VCaP (cell line): ENCODE measurements around the gene SVOP.
"Not testable (repeated sequence)": the region's sequence is repeated elsewhere in the genome, so short reads cannot be mapped to it uniquely, and the experiment has no call there.

ENCODE experiments used
- H3K27ac ChIP-seq: fragments of 450-650 bp; 2 replicates; pipeline ENCODE4 v1.5.1; 2017
- CTCF ChIP-seq: fragments of 450-650 bp; conservative IDR thresholded peaks from 2 replicates; pipeline ENCODE4 v1.5.1; 2017; ENCODE audit warnings: mild to moderate bottlenecking, moderate library complexity

SVOP gene

GRCh38 chr12:108859923-108860291 is 161.0 kb downstream of the SVOP start:
- no peak for TF ChIP-seq CTCF
- no peak overlapping the region for H3K27ac ChIP-seq

GRCh38 chr12:108859141-108859922 is 161.5 kb downstream of the SVOP start:
- H3K27ac ChIP-seq = not testable (repeated sequence)

GRCh38 chr12:108858311-108859074 is 162.4 kb downstream of the SVOP start:
- peak overlapping the region; percentile 95; the same call in 1 of the 2 replicates for H3K27ac ChIP-seq

More at GRCh38 chr12:108858311-108859074, 162.4 kb downstream of the SVOP start:
- TF ChIP-seq CTCF = no peak
